B cell (primary cell): ENCODE measurements around the gene CCDC91. TPM values are rescaled to one million over a fixed set of nuclear protein-coding genes. Genes with fewer than 3 reads are reported as not detected.

Source experiments
- ATAC-seq: fragments of 200-7000 bp; cut with Tn5 transposase; one replicate; pipeline ENCODE4 v1.10.0; 2021; ENCODE audit warnings: low read depth, mild to moderate bottlenecking, moderate number of reproducible peaks, moderate library complexity
- CTCF ChIA-PET: fragments of 350-600 bp; sonication (Branson Sonifier 250); formaldehyde crosslinking; loops from one replicate; lab custom pipeline; 2021; ENCODE audit warnings: antibody characterized with exemption, inconsistent platforms; lab: Charles Lee
- POLR2A ChIA-PET: fragments of 350-600 bp; sonication (Branson Sonifier 250); formaldehyde crosslinking; loops from one replicate; lab custom pipeline; 2021; ENCODE audit warnings: antibody characterized with exemption; lab: Charles Lee
- DNase-seq: peaks from one replicate; pipeline ENCODE4 v3.0.0; 2013
- H2AFZ ChIP-seq: 2 replicates; pipeline ENCODE4 v1.6.1; 2012; ENCODE audit warnings: mild to moderate bottlenecking, low read depth, low read length; ENCODE audit not compliant: insufficient read depth, poor library complexity, severe bottlenecking
- H3K27ac ChIP-seq, 2 donors: 1 replicate in 1 of 2; 2 replicates in 1 of 2; pipeline ENCODE4 v1.5.1; 2012 to 2013; ENCODE audit warnings: low read length in 2 of 2, mild to moderate bottlenecking in 2 of 2, moderate library complexity in 1 of 2
- H3K27me3 ChIP-seq, 4 experiments: fragments of 200-600 bp in 1 of 4; sonication (generic) in 1 of 4; replicated peaks in 1 of 4; 1 replicate in 2 of 4; 2 replicates in 2 of 4; pipeline versions ENCODE4 v1.6.1 to v1.7.0; 2013 to 2016; ENCODE audit warnings: low read length in 3 of 4, mild to moderate bottlenecking in 2 of 4, mixed read lengths in 1 of 4, moderate library complexity in 1 of 4; ENCODE audit not compliant: insufficient read depth in 4 of 4, control insufficient read depth in 3 of 4; ENCODE audit errors: control extremely low read depth in 1 of 4
- H3K36me3 ChIP-seq, 2 experiments: replicated peaks in 1 of 2; 1 replicate in 1 of 2; 2 replicates in 1 of 2; pipeline versions ENCODE4 v1.6.1 to v1.7.1; 2013; ENCODE audit warnings: low read length in 1 of 2; ENCODE audit not compliant: insufficient read depth in 2 of 2, control insufficient read depth in 1 of 2; ENCODE audit errors: control extremely low read depth in 1 of 2, extremely low read depth in 1 of 2
- H3K4me1 ChIP-seq, 2 donors: fragments of 200-600 bp in 1 of 2; sonication (generic) in 1 of 2; 1 replicate in 1 of 2; 2 replicates in 1 of 2; pipeline versions ENCODE4 v1.5.1 to v1.6.1; 2013 to 2017; ENCODE audit warnings: low read length in 2 of 2; ENCODE audit not compliant: control insufficient read depth in 2 of 2, insufficient read depth in 2 of 2
- H3K4me2 ChIP-seq: replicated peaks from 2 replicates; pipeline ENCODE3; 2012; ENCODE audit warnings: mild to moderate bottlenecking, low read depth, low read length; ENCODE audit not compliant: poor library complexity, severe bottlenecking
- H3K4me3 ChIP-seq, 5 experiments: fragments of 200-600 bp in 1 of 5; sonication (generic) in 1 of 5; 1 replicate in 3 of 5; 2 replicates in 2 of 5; pipeline versions ENCODE4 v1.5.1 to v1.7.0; 2011 to 2016; ENCODE audit warnings: low read length in 4 of 5, mild to moderate bottlenecking in 4 of 5, low read depth in 2 of 5, control low read depth in 1 of 5, moderate library complexity in 1 of 5; ENCODE audit not compliant: insufficient read depth in 1 of 5; ENCODE audit errors: control extremely low read depth in 1 of 5, extremely low read depth in 1 of 5
- H3K79me2 ChIP-seq: fragments of 200-600 bp; sonication (generic); one replicate; pipeline ENCODE4 v1.6.0; 2016; ENCODE audit warnings: low read length; ENCODE audit not compliant: control insufficient read depth, insufficient read depth
- H3K9ac ChIP-seq: fragments of 200-600 bp; sonication (generic); 2 replicates; pipeline ENCODE4 v1.6.1; 2017; ENCODE audit warnings: mild to moderate bottlenecking, low read length, moderate library complexity
- H3K9me3 ChIP-seq, 3 donors: one replicate each; pipeline versions ENCODE4 v1.6.1 to v1.7.1; 2013; ENCODE audit warnings: low read length in 2 of 3; ENCODE audit not compliant: control insufficient read depth in 2 of 3, insufficient read depth in 1 of 3; ENCODE audit errors: control extremely low read depth in 1 of 3
- H4K20me1 ChIP-seq: 2 replicates; pipeline ENCODE4 v1.6.0; 2012; ENCODE audit warnings: mild to moderate bottlenecking, low read length; ENCODE audit not compliant: insufficient read depth, control insufficient read depth, poor library complexity, severe bottlenecking
- H3K27ac Mint-ChIP-seq: one replicate; pipeline ENCODE4 v1.8.0; 2021; ENCODE audit warnings: mixed read lengths
- H3K27me3 Mint-ChIP-seq: one replicate; pipeline ENCODE4 v1.8.0; 2021; ENCODE audit warnings: mixed read lengths
- H3K4me1 Mint-ChIP-seq: one replicate; pipeline ENCODE4 v1.8.0; 2021; ENCODE audit warnings: mixed read lengths
- H3K4me3 Mint-ChIP-seq: one replicate; pipeline ENCODE4 v1.8.0; 2021; ENCODE audit warnings: mixed read lengths
- H3K9me3 Mint-ChIP-seq: one replicate; pipeline ENCODE4 v1.8.0; 2022; ENCODE audit warnings: mixed read lengths; ENCODE audit not compliant: insufficient read depth
- EZH2 ChIP-seq: IDR thresholded peaks from 2 replicates; pipeline ENCODE4 v1.6.1; 2012; ENCODE audit warnings: borderline replicate concordance, low read depth, mild to moderate bottlenecking, moderate library complexity, low read length; ENCODE audit not compliant: insufficient read depth, poor library complexity, severe bottlenecking
- intact Hi-C: fragments of 100-400 bp; cut with micrococcal nuclease; formaldehyde crosslinking; loops from one replicate; pipeline ENCODE4 v1.10.0; 2022
- polyA plus RNA-seq: library from polyadenylated mRNA; depleted of rRNA; stranded (reverse); fragments of >200 nt; gene quantifications from 2 replicates; pipeline ENCODE4 v1.2.3, GENCODE V29; 2012
- total RNA-seq, 2 donors: library from RNA; stranded (reverse); fragments of 120-200 nt in 1 of 2; gene quantifications; 1 replicate in 1 of 2; 2 replicates in 1 of 2; pipeline versions ENCODE4 v1.2.3 to v1.2.4, GENCODE V29; 2013 to 2022
- TF ChIP-seq, protein P1 (sequence below): fragments of 200-600 bp; IDR thresholded peaks from one replicate; pipeline ENCODE4 v1.8.0; 2022; ENCODE audit warnings: antibody characterized with exemption, mild to moderate bottlenecking

The CCDC91 gene
- total and polyA plus RNA-seq, 2 donors (not counting 1 experiment from before 2014, with no cell fraction given): 10.9 to 64.8 TPM

DNA sequence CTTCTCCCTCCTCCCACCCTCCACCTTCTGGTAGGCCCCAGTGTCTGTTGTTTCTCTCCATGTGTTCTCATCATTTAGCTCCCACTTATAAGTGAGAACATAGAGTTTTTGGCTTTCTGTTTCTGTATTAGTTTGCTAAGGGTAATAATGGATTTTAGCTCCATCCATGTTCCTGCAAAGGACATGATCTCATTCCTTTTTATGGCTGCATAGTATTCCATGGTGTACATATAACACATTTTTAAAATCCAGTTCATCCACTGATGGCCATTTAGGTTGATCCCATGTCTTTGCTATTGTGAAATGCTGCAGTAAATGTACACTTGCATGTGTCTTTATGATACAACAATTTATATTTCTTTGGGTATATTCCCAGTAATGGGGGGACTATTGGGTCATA, 96.1 kb downstream of the CCDC91 start:
- Mint-ChIP-seq H3K4me3 (no peak overlapping the region), H3K9me3 (peaks cover 26% of the 10 kb centered on the region), H3K27me3 (no peaks in the 10 kb centered on the region), H3K4me1 (peaks cover 2% of the 10 kb centered on the region), H3K27ac (no peak overlapping the region)
- H4K20me1 ChIP-seq: no peaks in the 10 kb centered on the region
- peaks cover under 1 to 1% of the 10 kb centered on the region in 2 experiments for H3K36me3 ChIP-seq
- H3K9ac ChIP-seq: no peak overlapping the region
- no peak overlapping the region for H2AFZ ChIP-seq
- DNase-seq (no peak), ATAC-seq (no peak)
- peaks cover 10 to 36% (median 18%) of the 10 kb centered on the region in 3 donors for H3K9me3 ChIP-seq
- no peak overlapping the region for H3K4me3 ChIP-seq
- ChIA-PET POLR2A (no interaction called here), CTCF (no interaction called here)
- peaks cover 31% of the 10 kb centered on the region for H3K79me2 ChIP-seq
- H3K4me2 ChIP-seq: no peak overlapping the region
- no peak overlapping the region for H3K27ac ChIP-seq
- H3K4me1 ChIP-seq: no peaks in the 10 kb centered on the region
- TF ChIP-seq, protein P1, sequence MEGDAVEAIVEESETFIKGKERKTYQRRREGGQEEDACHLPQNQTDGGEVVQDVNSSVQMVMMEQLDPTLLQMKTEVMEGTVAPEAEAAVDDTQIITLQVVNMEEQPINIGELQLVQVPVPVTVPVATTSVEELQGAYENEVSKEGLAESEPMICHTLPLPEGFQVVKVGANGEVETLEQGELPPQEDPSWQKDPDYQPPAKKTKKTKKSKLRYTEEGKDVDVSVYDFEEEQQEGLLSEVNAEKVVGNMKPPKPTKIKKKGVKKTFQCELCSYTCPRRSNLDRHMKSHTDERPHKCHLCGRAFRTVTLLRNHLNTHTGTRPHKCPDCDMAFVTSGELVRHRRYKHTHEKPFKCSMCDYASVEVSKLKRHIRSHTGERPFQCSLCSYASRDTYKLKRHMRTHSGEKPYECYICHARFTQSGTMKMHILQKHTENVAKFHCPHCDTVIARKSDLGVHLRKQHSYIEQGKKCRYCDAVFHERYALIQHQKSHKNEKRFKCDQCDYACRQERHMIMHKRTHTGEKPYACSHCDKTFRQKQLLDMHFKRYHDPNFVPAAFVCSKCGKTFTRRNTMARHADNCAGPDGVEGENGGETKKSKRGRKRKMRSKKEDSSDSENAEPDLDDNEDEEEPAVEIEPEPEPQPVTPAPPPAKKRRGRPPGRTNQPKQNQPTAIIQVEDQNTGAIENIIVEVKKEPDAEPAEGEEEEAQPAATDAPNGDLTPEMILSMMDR: no peak
- TF ChIP-seq EZH2: no peak
- no peaks in the 10 kb centered on the region for H3K27me3 ChIP-seq
- intact Hi-C loops: no loop called here

DNA sequence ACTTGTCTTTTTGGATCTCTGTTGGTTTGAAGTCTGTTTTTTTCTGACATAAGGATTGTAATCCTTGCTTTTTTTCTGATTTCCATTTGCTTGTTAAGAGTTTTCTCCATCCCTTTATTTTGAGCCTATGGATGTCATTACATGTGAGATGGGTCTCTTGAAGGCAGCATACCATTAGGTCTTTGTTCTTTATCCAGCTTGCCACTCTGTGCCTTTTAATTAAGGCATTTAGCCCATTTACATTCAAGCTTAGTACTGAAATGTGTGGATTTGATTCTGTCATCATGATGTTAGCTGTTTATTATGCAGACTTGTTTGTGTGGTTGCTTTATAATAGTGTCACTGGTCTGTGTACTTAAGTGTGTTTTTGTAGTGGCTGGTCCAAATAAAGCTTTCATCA, 100.0 kb downstream of the CCDC91 start:
- no peaks in the 10 kb centered on the region for H3K27me3 ChIP-seq
- ATAC-seq: no peak
- H3K4me1 Mint-ChIP-seq: peaks cover 15% of the 10 kb centered on the region
- H3K4me3 ChIP-seq: no peak overlapping the region
- H3K27ac ChIP-seq: no peak overlapping the region
- ChIA-PET CTCF (no interaction called here), POLR2A (no interaction called here)
- H3K4me1 ChIP-seq: peaks cover 4% of the 10 kb centered on the region in 2 donors
- peaks cover 17 to 32% (median 22%) of the 10 kb centered on the region in 3 donors for H3K9me3 ChIP-seq
- H3K79me2 ChIP-seq: peaks cover 31% of the 10 kb centered on the region
- no peak overlapping the region for H3K9ac ChIP-seq
- H3K36me3 ChIP-seq: peaks cover 7 to 8% of the 10 kb centered on the region in 2 experiments
- H3K27ac Mint-ChIP-seq: no peak overlapping the region
- H2AFZ ChIP-seq: no peak overlapping the region
- TF ChIP-seq, protein P1: no peak
- TF ChIP-seq EZH2: no peak
- H3K9me3 Mint-ChIP-seq: peaks cover 22% of the 10 kb centered on the region
- no peak for DNase-seq
- intact Hi-C loops: no loop called here
- no peak overlapping the region for H3K4me2 ChIP-seq
- no peaks in the 10 kb centered on the region for H3K27me3 Mint-ChIP-seq
- no peaks in the 10 kb centered on the region for H4K20me1 ChIP-seq
- no peak overlapping the region for H3K4me3 Mint-ChIP-seq
